Peyer's patch (tissue), 4 donors: ENCODE results near the gene NFAM1. TPM values are rescaled to one million over a fixed set of nuclear protein-coding genes. Genes with fewer than 3 reads are reported as not detected.

ENCODE experiments used
- DNase-seq, 3 donors: peaks; one replicate each; pipeline ENCODE4 v3.0.0-alpha.2; 2017 to 2019
- H3K27ac ChIP-seq, 4 donors: fragments of 200-600 bp; sonication (generic); one replicate each; pipeline ENCODE4 v1.5.1; 2016 to 2019
- H3K27me3 ChIP-seq, 2 donors: fragments of 200-600 bp; sonication (generic); one replicate each; pipeline ENCODE4 v1.5.1; 2019
- H3K36me3 ChIP-seq, 3 donors: fragments of 200-600 bp; sonication (generic); one replicate each; pipeline ENCODE4 v1.5.1; 2016 to 2019
- H3K4me1 ChIP-seq, 4 donors: fragments of 200-600 bp; sonication (generic); one replicate each; pipeline ENCODE4 v1.5.1; 2016 to 2019
- H3K4me3 ChIP-seq, 4 donors: fragments of 200-600 bp; sonication (generic); 1 replicate in 3 of 4; 2 replicates in 1 of 4; pipeline ENCODE4 v1.5.1; 2016 to 2019; ENCODE audit warnings: mild to moderate bottlenecking in 1 of 4
- H3K9me3 ChIP-seq, 4 donors: fragments of 200-600 bp; sonication (generic); one replicate each; pipeline ENCODE4 v1.5.1; 2016 to 2019; ENCODE audit warnings: mild to moderate bottlenecking in 1 of 4
- CTCF ChIP-seq, 6 experiments: fragments of 450-650 bp in 4 of 6; fragments of 200-600 bp in 2 of 6; sonication (generic) in 1 of 6; IDR thresholded peaks; one replicate each; pipeline ENCODE4 v1.5.1; 2017 to 2019; ENCODE audit warnings: antibody characterized with exemption in 6 of 6, mild to moderate bottlenecking in 3 of 6, moderate library complexity in 1 of 6
- POLR2A ChIP-seq, 2 donors: fragments of 450-650 bp; IDR thresholded peaks; one replicate each; pipeline ENCODE4 v1.5.1; 2017; ENCODE audit warnings: antibody characterized with exemption in 2 of 2, mild to moderate bottlenecking in 2 of 2, moderate library complexity in 2 of 2
- total RNA-seq, 4 donors: library from RNA; depleted of rRNA; stranded (reverse); fragments of >200 nt; gene quantifications; one replicate each; pipeline ENCODE4 v1.1.0, GENCODE V29; 2016

The NFAM1 gene
- total RNA-seq, 4 donors from 2014 or later: 0.35 to 2.4 (median 1.0) TPM

- Histone ChIP-seq H3K36me3 (no peaks in the 10 kb centered on the region), H3K27ac (no peak overlapping the region), H3K4me3 (no peak overlapping the region), H3K9me3 (no peaks in the 10 kb centered on the region), H3K27me3 (no peaks in the 10 kb centered on the region), H3K4me1 (no peaks in the 10 kb centered on the region)
- DNase-seq: no peak
- TF ChIP-seq CTCF (IDR thresholded peaks at IDR 0.05) (no peak), POLR2A (IDR thresholded peaks at IDR 0.05) (no peak)
These were observed 48.3 kb downstream of the NFAM1 start for GRCh38 chr22:42383851-42384417.

GRCh38 chr22:42383287-42383686 lies 48.9 kb downstream of the NFAM1 start:
- H3K9me3 ChIP-seq: no peaks in the 10 kb centered on the region
- TF ChIP-seq CTCF (IDR thresholded peaks at IDR 0.05): no peak
- TF ChIP-seq POLR2A (IDR thresholded peaks at IDR 0.05): no peak
- H3K4me1 ChIP-seq: no peaks in the 10 kb centered on the region
- no peak for DNase-seq
- H3K27ac ChIP-seq: no peak overlapping the region
- H3K36me3 ChIP-seq: no peaks in the 10 kb centered on the region
- no peak overlapping the region for H3K4me3 ChIP-seq
- no peaks in the 10 kb centered on the region for H3K27me3 ChIP-seq

DNA sequence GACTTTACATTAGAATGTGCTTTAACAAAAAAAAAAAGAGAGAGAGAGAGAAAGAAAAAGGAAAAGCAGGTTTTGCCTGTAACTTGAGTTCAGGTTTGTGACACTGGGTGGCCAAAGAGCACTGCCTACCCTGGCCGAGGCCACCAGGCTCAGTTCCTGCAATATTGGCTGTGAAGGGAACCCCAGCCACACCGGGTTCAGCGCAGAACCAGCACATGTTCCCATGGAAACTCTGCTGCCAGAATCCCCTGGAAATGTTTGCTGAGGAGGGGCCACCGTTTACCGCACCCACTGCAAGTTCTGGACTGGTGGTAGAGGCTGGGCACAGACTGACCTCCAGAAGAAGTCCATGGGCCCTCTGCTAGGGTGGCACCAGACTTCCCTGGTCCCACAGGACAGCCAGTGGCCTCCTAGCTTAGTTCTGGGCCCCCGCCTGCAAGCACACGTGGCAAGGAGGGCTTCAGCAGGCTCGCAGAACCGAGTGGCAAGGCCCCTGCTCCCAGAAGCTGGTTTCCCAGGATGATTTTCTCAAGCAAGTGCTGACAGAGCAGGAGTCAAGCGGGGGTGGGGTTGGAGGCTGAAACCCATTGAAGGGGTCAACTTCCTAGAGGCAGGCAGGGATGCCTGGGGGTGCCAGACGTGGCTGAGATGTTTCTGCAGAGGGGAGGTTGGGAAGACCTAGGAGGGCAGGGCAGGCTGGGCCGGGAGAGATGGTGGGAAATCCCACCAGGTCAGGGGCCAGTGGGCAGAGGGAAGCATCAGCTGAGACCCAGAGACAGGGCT lies 51.2 kb downstream of the NFAM1 start:
- Histone ChIP-seq H3K9me3 (no peaks in the 10 kb centered on the region), H3K27ac (no peak overlapping the region), H3K36me3 (no peaks in the 10 kb centered on the region), H3K4me3 (no peak overlapping the region), H3K27me3 (no peaks in the 10 kb centered on the region), H3K4me1 (peaks cover 0 to 8% (median 0%) of the 10 kb centered on the region in 4 donors)
- TF ChIP-seq CTCF (IDR thresholded peaks at IDR 0.05) (no peak), POLR2A (IDR thresholded peaks at IDR 0.05) (no peak)
- DNase-seq: no peak

DNA sequence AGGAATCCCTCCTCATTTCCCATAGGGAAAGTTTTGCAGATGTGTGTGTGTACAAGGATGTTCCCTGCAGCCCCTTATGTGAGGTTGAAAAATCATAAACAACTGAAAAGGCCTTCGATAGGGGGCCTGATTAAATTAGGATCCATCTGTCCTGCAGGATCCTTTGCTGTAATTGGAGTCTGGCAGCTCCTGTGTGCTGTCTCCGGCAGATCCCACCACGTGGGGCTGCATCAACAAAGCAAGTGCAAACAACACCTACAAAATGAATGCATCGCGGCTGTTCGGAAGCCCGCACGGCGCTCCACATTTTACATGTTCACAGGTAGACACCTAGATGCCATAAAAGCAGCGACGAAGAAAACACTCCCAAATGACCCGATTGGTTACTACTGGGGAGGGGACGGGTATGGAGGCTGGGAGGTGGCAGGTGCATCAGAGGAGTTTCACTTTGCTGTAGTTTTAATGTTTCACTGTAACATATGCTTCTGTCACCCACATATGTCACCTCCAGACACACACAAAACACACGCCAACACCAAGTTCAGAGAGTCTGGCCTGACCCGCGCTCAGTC lies 52.2 kb downstream of the NFAM1 start:
- Histone ChIP-seq H3K27me3 (no peaks in the 10 kb centered on the region), H3K9me3 (no peaks in the 10 kb centered on the region), H3K4me1 (peaks cover 0 to 8% (median 0%) of the 10 kb centered on the region in 4 donors), H3K4me3 (no peak overlapping the region), H3K27ac (no peak overlapping the region), H3K36me3 (no peaks in the 10 kb centered on the region)
- TF ChIP-seq CTCF (IDR thresholded peaks at IDR 0.05) (no peak), POLR2A (IDR thresholded peaks at IDR 0.05) (no peak)
- no peak for DNase-seq

DNA sequence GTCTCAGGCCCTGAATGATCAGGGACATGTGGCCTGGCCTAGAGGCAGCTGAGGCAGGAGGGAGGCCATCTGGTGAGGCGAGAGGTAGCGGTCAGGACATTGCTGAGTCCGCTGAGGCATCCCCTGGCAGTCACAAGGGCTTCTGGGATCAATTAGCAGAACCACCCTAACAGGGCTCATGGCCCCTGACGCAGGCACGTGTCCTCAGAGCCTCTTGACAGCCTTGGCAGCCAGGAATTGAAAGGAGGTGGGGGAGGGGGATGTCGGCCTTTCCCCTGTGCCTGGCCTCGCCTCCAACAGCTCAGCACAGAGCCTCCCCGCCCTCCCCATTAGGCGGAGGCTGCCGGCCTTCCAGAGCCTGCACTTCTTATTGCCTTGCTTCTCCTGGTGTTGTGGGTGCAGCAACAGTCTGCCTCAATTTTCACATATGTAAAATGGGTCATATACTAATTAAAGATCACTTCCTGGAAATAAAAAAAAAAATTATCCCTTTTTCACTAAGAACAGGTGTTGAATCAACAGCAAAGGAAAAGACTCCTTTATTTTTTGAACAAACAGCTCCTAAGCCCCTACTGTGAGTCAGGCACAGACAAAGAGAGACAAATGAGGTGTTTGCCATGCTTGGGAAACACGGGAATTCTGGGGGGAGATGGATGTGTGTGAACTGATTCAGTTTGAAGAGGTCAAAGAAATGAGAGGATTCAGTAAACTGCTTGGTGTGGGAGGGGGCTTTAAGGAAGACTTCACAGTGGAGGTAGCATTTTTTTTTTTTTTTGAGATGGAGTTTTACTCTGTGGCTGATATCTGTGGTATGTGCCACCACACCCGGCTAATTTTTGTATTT lies 55.3 kb downstream of the NFAM1 start:
- Histone ChIP-seq H3K36me3 (no peaks in the 10 kb centered on the region), H3K27me3 (no peaks in the 10 kb centered on the region), H3K4me1 (peaks cover 0 to 8% (median 0%) of the 10 kb centered on the region in 4 donors), H3K4me3 (no peak overlapping the region), H3K9me3 (no peaks in the 10 kb centered on the region), H3K27ac (peak overlapping the region in 1 of 4 donors; percentile 43)
- TF ChIP-seq POLR2A (IDR thresholded peaks at IDR 0.05): no peak
- no peak for TF ChIP-seq CTCF (IDR thresholded peaks at IDR 0.05)
- DNase-seq: peak in 2 of 3 donors; percentile 38 to 79
